ENCODE data around the gene DDIT4. TPM values are rescaled to one million over a fixed set of nuclear protein-coding genes. Genes with fewer than 3 reads are reported as not detected.

Gene DDIT4
- total and polyA plus RNA-seq, 2 of the 8 experiments (the other 6 are each of a cell fraction or from before 2014, with no cell fraction given) = 47.4 to 108 TPM

- POLR2A ChIA-PET (ENCODE audit: partially characterized antibody) = interaction anchor here (1.0 to 39.2 kb wide), 4 partner anchors 9 to 34 kb away, joined by 4 to 895 read pairs (median 10); partner anchors contain the start of gene DDIT4
- H3K4me2 ChIP-seq (ENCODE audit: insufficient read depth in 1 of 2, low read depth in 2 of 2, low read length in 2 of 2) = peak overlapping the region; percentile 23 to 29
- 0 out of 2 replicates have a peak overlapping the region, but pooled peaks have one; percentile 63 for H2AFZ ChIP-seq (ENCODE audit: low read length)
Measured at GRCh38 chr10:72310636-72311035, 36.9 kb downstream of the DDIT4 start.

More at GRCh38 chr10:72310636-72311035, 36.9 kb downstream of the DDIT4 start:
- H3K9me3 ChIP-seq (ENCODE audit: insufficient read depth in 2 of 2, low read depth in 1 of 2, low read length in 1 of 2) = no peaks in the 10 kb centered on the region
- no peak overlapping the region for H3K23ac ChIP-seq (ENCODE audit: insufficient read length)
- H2BK5ac ChIP-seq (ENCODE audit: low read depth, low read length) = peak overlapping the region; percentile 73; the same call in 1 of the 2 replicates
- FAIRE-seq = no peak
- peaks cover 2 to 23% (median 15%) of the 10 kb centered on the region in 4 experiments for H3K4me1 ChIP-seq (replicated peaks in 1 of 4; ENCODE audit: control insufficient read depth in 3 of 4, insufficient read depth in 4 of 4, low read length in 3 of 4)
- H3K9ac ChIP-seq (replicated peaks in 1 of 4; ENCODE audit: extremely low read depth in 1 of 4, low read depth in 3 of 4, low read length in 3 of 4) = no peak overlapping the region; a peak in 1 of 7 replicates
- WGBS, 2 experiments (ENCODE audit: extremely low coverage in 1 of 2, insufficient coverage in 1 of 2, insufficient read length in 1 of 2, insufficient replicate concordance in 2 of 2, low coverage in 1 of 2, low lambda C conversion rate in 2 of 2, missing lambda C conversion rate in 1 of 2) = 85% methylated on average over 4 of the region's 4 CpGs; no CpG with 5 or more reads in 1 of the 2 experiments
- peak overlapping the region; percentile 78; the same call in 1 of the 2 replicates for H2BK12ac ChIP-seq (ENCODE audit: low read depth, low read length)
- peak overlapping the region; percentile 20; the same call in 1 of the 2 replicates for H4K8ac ChIP-seq (ENCODE audit: extremely low read depth, insufficient read depth, low read length)
- no peak overlapping the region for H3K56ac ChIP-seq (replicated peaks; ENCODE audit: insufficient read length, low read depth, low read length)
- no peak overlapping the region for H4K5ac ChIP-seq (ENCODE audit: insufficient read length, low read depth, low read length)
- no peaks in the 10 kb centered on the region for H4K20me1 ChIP-seq (replicated peaks in 1 of 2; ENCODE audit: control insufficient read depth in 1 of 2, insufficient read depth in 2 of 2, low read length in 2 of 2)
- no peak overlapping the region for H3K14ac ChIP-seq (ENCODE audit: insufficient read length)
- peaks cover 0 to 3% (median 0%) of the 10 kb centered on the region in 4 experiments; a peak in 1 of 7 replicates for H3K27me3 ChIP-seq (replicated peaks in 1 of 4; ENCODE audit: control insufficient read depth in 3 of 4, extremely low read depth in 1 of 4, insufficient read depth in 3 of 4, low read length in 3 of 4)
- H3K79me1 ChIP-seq (ENCODE audit: low read depth, low read length) = no peaks in the 10 kb centered on the region
- DNase-seq (ENCODE audit: low read depth in 1 of 2, low spot score in 2 of 2) = no peak
- 0 out of 2 replicates have a peak overlapping the region, but pooled peaks have one; percentile 36 for H2BK15ac ChIP-seq (ENCODE audit: low read length)
- H3K27ac ChIP-seq (ENCODE audit: low read depth, low read length) = no peak overlapping the region
- peak overlapping the region; percentile 89; the same call in 1 of the 2 replicates for H2BK20ac ChIP-seq (ENCODE audit: low read length)
- H3K4me3 ChIP-seq (ENCODE audit: extremely low read depth in 1 of 4, insufficient read depth in 2 of 4, low read depth in 3 of 4, low read length in 4 of 4) = peak overlapping the region in 1 of 4 experiments; percentile 21; a peak in 1 of 8 replicates
- no peak overlapping the region for H3K4ac ChIP-seq (replicated peaks; ENCODE audit: insufficient read length, low read depth, low read length)
- no peaks in the 10 kb centered on the region for H3K23me2 ChIP-seq (ENCODE audit: low read depth, low read length)
- H2BK120ac ChIP-seq (replicated peaks; ENCODE audit: low read depth, low read length) = peak overlapping the region; percentile 24
- no peak overlapping the region; the same call in 1 of the 2 replicates for H2AK5ac ChIP-seq (ENCODE audit: low read depth, low read length)
- peak overlapping the region; percentile 67 for H4K91ac ChIP-seq (replicated peaks; ENCODE audit: insufficient read length, low read length)
- H3K79me2 ChIP-seq (ENCODE audit: control insufficient read depth in 1 of 2, insufficient read depth in 2 of 2, low read length in 2 of 2) = no peaks in the 10 kb centered on the region
- no peak for TF ChIP-seq RAD21 (IDR thresholded peaks at IDR 0.05 in 1 of 2, conservative IDR thresholded peaks at IDR 0.05 in 1 of 2; ENCODE audit: low read depth in 2 of 2, low read length in 2 of 2)
- TF ChIP-seq YY1 (IDR thresholded peaks at IDR 0.05; ENCODE audit: low read depth, low read length) = no peak
- no peak for TF ChIP-seq TEAD4 (IDR thresholded peaks at IDR 0.05; ENCODE audit: low read depth, low read length)
- TF ChIP-seq KDM4A (IDR thresholded peaks at IDR 0.05; ENCODE audit: low read depth, low read length, severe bottlenecking) = no peak
- no peak for TF ChIP-seq SIX5 (IDR thresholded peaks at IDR 0.05; ENCODE audit: low read depth, low read length)
- no peak for TF ChIP-seq POU5F1 (IDR thresholded peaks at IDR 0.05; ENCODE audit: low read depth, low read length)
- TF ChIP-seq RXRA (IDR thresholded peaks at IDR 0.05; ENCODE audit: insufficient read depth, low read depth, low read length) = no peak
- TF ChIP-seq EP300 (IDR thresholded peaks at IDR 0.05; ENCODE audit: borderline replicate concordance in 1 of 2, low read depth in 2 of 2, low read length in 2 of 2) = no peak
- TF ChIP-seq CEBPB (IDR thresholded peaks at IDR 0.05; ENCODE audit: low read depth, low read length) = no peak
- no peak for TF ChIP-seq SP2 (IDR thresholded peaks at IDR 0.05; ENCODE audit: low read length)
- H3K18ac ChIP-seq (ENCODE audit: extremely low read depth, low read length) = peak overlapping the region; percentile 71
- H3K36me3 ChIP-seq (ENCODE audit: control insufficient read depth in 2 of 4, insufficient read depth in 4 of 4, low read length in 3 of 4) = no peaks in the 10 kb centered on the region
- CTCF ChIA-PET (ENCODE audit: partially characterized antibody) = interaction anchor here (0.6 to 1.8 kb wide), 2 partner anchors 17 to 36 kb away, joined by 3 to 7 read pairs; no protein-coding TSS in a partner anchor

All from H1 (cell line).